ENCODE data around the gene TMEM25.
A peak's percentile ranks its signal among the peaks of the same experiment; 100 is the strongest.

TMEM25 gene

DNA sequence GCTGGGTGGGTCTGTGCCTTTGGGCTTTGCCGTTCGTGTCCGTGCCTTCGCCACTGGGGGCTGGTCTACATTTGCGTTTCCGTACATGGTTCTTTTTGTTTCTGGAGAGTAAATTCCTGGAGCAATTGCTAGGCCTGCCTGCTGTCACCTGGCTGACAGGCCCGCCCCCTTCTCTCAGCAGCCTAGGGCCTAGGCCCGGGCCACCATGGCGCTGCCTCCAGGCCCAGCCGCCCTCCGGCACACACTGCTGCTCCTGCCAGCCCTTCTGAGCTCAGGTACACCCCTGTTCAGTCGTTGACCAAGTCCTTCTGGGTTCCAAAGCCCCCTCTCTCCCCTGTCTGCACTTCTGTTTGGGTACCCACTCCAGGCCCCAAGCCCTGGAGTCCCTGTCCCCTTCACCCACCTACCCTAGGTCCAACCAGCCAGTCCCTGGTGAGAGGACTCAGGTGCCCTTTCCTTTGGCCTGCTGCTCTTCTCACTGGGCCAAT, 649 bp downstream of the TMEM25 start:
- H3K27ac ChIP-seq (ENCODE audit: poor library complexity, severe bottlenecking): peak overlapping the region; percentile 25
- TF ChIP-seq, protein P1, sequence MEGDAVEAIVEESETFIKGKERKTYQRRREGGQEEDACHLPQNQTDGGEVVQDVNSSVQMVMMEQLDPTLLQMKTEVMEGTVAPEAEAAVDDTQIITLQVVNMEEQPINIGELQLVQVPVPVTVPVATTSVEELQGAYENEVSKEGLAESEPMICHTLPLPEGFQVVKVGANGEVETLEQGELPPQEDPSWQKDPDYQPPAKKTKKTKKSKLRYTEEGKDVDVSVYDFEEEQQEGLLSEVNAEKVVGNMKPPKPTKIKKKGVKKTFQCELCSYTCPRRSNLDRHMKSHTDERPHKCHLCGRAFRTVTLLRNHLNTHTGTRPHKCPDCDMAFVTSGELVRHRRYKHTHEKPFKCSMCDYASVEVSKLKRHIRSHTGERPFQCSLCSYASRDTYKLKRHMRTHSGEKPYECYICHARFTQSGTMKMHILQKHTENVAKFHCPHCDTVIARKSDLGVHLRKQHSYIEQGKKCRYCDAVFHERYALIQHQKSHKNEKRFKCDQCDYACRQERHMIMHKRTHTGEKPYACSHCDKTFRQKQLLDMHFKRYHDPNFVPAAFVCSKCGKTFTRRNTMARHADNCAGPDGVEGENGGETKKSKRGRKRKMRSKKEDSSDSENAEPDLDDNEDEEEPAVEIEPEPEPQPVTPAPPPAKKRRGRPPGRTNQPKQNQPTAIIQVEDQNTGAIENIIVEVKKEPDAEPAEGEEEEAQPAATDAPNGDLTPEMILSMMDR (IDR thresholded peaks at IDR 0.05; ENCODE audit: poor library complexity, severe bottlenecking): no peak
- H3K4me3 ChIP-seq (ENCODE audit: severe bottlenecking): peak overlapping the region; percentile 90
- ATAC-seq (ENCODE audit: low read depth) (peak; percentile 44), DNase-seq (ENCODE audit: low spot score) (peak; percentile 62)
- no peaks in the 10 kb centered on the region for H3K9me3 ChIP-seq (ENCODE audit: severe bottlenecking)
- no peaks in the 10 kb centered on the region for H3K27me3 ChIP-seq (ENCODE audit: insufficient read depth, poor library complexity, severe bottlenecking)
- H3K4me1 ChIP-seq (ENCODE audit: insufficient read depth, poor library complexity, severe bottlenecking): peaks cover 6% of the 10 kb centered on the region
- H3K36me3 ChIP-seq (ENCODE audit: low read depth): no peaks in the 10 kb centered on the region; the same call in 1 of the 2 replicates

DNA sequence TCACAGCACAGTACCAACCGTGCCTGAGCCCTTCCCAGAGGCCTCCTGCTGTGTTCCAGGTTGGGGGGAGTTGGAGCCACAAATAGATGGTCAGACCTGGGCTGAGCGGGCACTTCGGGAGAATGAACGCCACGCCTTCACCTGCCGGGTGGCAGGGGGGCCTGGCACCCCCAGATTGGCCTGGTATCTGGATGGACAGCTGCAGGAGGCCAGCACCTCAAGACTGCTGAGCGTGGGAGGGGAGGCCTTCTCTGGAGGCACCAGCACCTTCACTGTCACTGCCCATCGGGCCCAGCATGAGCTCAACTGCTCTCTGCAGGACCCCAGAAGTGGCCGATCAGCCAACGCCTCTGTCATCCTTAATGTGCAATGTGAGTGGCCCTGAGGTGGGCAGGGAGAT, 1.1 kb downstream of the TMEM25 start:
- H3K27ac ChIP-seq (ENCODE audit: poor library complexity, severe bottlenecking): peak overlapping the region; percentile 25

DNA sequence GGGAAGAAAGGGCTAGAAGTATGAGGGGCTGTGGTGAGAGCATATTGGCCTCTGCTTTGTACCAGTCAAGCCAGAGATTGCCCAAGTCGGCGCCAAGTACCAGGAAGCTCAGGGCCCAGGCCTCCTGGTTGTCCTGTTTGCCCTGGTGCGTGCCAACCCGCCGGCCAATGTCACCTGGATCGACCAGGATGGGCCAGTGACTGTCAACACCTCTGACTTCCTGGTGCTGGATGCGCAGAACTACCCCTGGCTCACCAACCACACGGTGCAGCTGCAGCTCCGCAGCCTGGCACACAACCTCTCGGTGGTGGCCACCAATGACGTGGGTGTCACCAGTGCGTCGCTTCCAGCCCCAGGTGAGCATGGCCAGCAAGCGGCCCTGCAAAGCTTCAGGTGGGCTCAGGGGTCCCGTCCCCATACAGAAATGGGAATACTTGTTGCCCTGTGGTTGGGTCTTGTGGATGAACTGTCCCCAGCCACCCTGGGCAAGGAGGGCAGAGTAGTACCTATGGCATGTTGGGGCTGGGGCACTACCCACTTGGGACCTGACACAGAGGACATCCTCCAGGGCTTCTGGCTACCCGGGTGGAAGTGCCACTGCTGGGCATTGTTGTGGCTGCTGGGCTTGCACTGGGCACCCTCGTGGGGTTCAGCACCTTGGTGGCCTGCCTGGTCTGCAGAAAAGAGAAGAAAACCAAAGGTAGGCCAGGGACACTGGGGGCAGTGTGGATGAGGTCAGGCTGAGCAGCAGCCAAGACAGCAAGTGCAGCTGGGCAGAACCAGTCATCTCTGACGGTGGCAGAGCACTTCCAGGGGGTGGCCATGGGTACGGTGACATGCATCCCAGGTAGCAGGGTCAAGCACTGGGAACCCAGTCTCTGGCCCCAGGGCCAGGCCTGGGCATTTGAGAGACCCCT, 2.1 kb downstream of the TMEM25 start:
- Histone ChIP-seq H3K4me3 (ENCODE audit: severe bottlenecking) (no peak overlapping the region), H3K27ac (ENCODE audit: poor library complexity, severe bottlenecking) (no peak overlapping the region), H3K4me1 (ENCODE audit: insufficient read depth, poor library complexity, severe bottlenecking) (peaks cover 6% of the 10 kb centered on the region), H3K27me3 (ENCODE audit: insufficient read depth, poor library complexity, severe bottlenecking) (no peaks in the 10 kb centered on the region), H3K9me3 (ENCODE audit: severe bottlenecking) (no peaks in the 10 kb centered on the region), H3K36me3 (ENCODE audit: low read depth) (no peaks in the 10 kb centered on the region; the same call in 1 of the 2 replicates)
- DNase-seq (ENCODE audit: low spot score): no peak
- TF ChIP-seq, protein P1 (IDR thresholded peaks at IDR 0.05; ENCODE audit: poor library complexity, severe bottlenecking): no peak
- ATAC-seq (ENCODE audit: low read depth): no peak

More for the DNA sequence above, 1.1 kb downstream of the TMEM25 start:
- no peaks in the 10 kb centered on the region for H3K9me3 ChIP-seq (ENCODE audit: severe bottlenecking)
- H3K4me1 ChIP-seq (ENCODE audit: insufficient read depth, poor library complexity, severe bottlenecking): peaks cover 6% of the 10 kb centered on the region
- TF ChIP-seq, protein P1 (IDR thresholded peaks at IDR 0.05; ENCODE audit: poor library complexity, severe bottlenecking): no peak
- ATAC-seq (ENCODE audit: low read depth) (no peak), DNase-seq (ENCODE audit: low spot score) (no peak)
- H3K36me3 ChIP-seq (ENCODE audit: low read depth): no peaks in the 10 kb centered on the region; the same call in 1 of the 2 replicates
- peak overlapping the region; percentile 90 for H3K4me3 ChIP-seq (ENCODE audit: severe bottlenecking)
- H3K27me3 ChIP-seq (ENCODE audit: insufficient read depth, poor library complexity, severe bottlenecking): no peaks in the 10 kb centered on the region

DNA sequence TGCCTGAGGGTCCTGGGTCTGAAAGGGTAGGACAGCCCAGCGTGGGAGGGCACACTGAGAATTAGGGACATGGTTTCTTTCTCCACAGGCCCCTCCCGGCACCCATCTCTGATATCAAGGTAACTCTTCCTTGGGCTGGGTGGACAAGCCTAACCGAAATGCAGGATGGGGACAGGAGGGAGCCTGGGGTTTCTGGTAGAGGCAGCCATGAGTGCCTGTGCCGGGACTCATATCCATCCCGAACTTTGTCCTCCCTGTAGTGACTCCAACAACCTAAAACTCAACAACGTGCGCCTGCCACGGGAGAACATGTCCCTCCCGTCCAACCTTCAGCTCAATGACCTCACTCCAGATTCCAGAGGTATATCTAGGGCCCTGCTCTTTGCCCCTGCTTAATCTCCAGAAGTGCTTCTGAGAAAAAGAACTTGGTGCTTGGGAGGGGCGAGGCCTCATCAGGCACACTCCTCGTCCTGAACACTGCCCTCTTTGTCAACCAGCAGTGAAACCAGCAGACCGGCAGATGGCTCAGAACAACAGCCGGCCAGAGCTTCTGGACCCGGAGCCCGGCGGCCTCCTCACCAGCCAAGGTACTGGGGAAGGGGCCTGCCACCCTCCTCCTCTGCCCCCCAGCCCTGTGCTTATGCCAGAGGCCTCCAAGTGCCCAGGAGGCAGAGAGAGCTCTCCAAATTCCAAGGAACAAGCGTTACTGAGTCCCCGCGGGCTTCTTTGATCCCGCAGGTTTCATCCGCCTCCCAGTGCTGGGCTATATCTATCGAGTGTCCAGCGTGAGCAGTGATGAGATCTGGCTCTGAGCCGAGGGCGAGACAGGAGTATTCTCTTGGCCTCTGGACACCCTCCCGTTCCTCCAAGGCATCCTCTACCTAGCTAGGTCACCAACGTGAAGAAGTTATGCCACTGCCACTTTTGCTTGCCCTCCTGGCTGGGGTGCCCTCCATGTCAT, 3.1 kb downstream of the TMEM25 start:
- peaks cover 6% of the 10 kb centered on the region for H3K4me1 ChIP-seq (ENCODE audit: insufficient read depth, poor library complexity, severe bottlenecking)
- no peak overlapping the region for H3K27ac ChIP-seq (ENCODE audit: poor library complexity, severe bottlenecking)
- no peaks in the 10 kb centered on the region for H3K27me3 ChIP-seq (ENCODE audit: insufficient read depth, poor library complexity, severe bottlenecking)
- no peaks in the 10 kb centered on the region; the same call in 1 of the 2 replicates for H3K36me3 ChIP-seq (ENCODE audit: low read depth)
- ATAC-seq (ENCODE audit: low read depth) (no peak), DNase-seq (ENCODE audit: low spot score) (no peak)
- no peak overlapping the region for H3K4me3 ChIP-seq (ENCODE audit: severe bottlenecking)
- TF ChIP-seq, protein P1 (IDR thresholded peaks at IDR 0.05; ENCODE audit: poor library complexity, severe bottlenecking): no peak
- H3K9me3 ChIP-seq (ENCODE audit: severe bottlenecking): no peaks in the 10 kb centered on the region
